PFSK-1 (cell line): Measurements from ENCODE around the gene RELT.

Experiments used
- FOXP2 ChIP-seq: optimal IDR thresholded peaks from 2 replicates; pipeline ENCODE3; 2011; ENCODE audit warnings: borderline replicate concordance, control low read depth, inconsistent platforms; ENCODE audit not compliant: insufficient read depth; ENCODE audit errors: extremely low read length, extremely low read depth
- POLR2AphosphoS5 ChIP-seq: IDR thresholded peaks from 2 replicates; pipeline ENCODE4 v1.6.1; 2012; ENCODE audit warnings: low read depth, mild to moderate bottlenecking, control low read depth, low read length, moderate library complexity
- SIN3A ChIP-seq: IDR thresholded peaks from 2 replicates; pipeline ENCODE4 v1.6.1; 2012; ENCODE audit warnings: mild to moderate bottlenecking, low read length, moderate library complexity, borderline replicate concordance; ENCODE audit not compliant: insufficient read depth
- TAF1 ChIP-seq: IDR thresholded peaks from 2 replicates; pipeline ENCODE4 v1.6.1; 2012; ENCODE audit warnings: low read length, control low read depth, borderline replicate concordance; ENCODE audit not compliant: insufficient read depth
- TF ChIP-seq, protein P1 (sequence below), 2 experiments: IDR thresholded peaks; 2 replicates each; pipeline versions ENCODE4 v1.6.1 to v1.8.0; 2011 to 2012; ENCODE audit warnings: low read depth in 2 of 2, low read length in 2 of 2, control low read depth in 1 of 2, inconsistent platforms in 1 of 2, mild to moderate bottlenecking in 1 of 2, moderate library complexity in 1 of 2; ENCODE audit not compliant: insufficient read depth in 1 of 2

The RELT gene

GRCh38 chr11:73439002-73439843 lies 63.0 kb downstream of the RELT start:
- TF ChIP-seq TAF1: no peak
- TF ChIP-seq POLR2AphosphoS5: no peak
- TF ChIP-seq FOXP2: no peak
- TF ChIP-seq SIN3A: no peak
- TF ChIP-seq, protein P1, sequence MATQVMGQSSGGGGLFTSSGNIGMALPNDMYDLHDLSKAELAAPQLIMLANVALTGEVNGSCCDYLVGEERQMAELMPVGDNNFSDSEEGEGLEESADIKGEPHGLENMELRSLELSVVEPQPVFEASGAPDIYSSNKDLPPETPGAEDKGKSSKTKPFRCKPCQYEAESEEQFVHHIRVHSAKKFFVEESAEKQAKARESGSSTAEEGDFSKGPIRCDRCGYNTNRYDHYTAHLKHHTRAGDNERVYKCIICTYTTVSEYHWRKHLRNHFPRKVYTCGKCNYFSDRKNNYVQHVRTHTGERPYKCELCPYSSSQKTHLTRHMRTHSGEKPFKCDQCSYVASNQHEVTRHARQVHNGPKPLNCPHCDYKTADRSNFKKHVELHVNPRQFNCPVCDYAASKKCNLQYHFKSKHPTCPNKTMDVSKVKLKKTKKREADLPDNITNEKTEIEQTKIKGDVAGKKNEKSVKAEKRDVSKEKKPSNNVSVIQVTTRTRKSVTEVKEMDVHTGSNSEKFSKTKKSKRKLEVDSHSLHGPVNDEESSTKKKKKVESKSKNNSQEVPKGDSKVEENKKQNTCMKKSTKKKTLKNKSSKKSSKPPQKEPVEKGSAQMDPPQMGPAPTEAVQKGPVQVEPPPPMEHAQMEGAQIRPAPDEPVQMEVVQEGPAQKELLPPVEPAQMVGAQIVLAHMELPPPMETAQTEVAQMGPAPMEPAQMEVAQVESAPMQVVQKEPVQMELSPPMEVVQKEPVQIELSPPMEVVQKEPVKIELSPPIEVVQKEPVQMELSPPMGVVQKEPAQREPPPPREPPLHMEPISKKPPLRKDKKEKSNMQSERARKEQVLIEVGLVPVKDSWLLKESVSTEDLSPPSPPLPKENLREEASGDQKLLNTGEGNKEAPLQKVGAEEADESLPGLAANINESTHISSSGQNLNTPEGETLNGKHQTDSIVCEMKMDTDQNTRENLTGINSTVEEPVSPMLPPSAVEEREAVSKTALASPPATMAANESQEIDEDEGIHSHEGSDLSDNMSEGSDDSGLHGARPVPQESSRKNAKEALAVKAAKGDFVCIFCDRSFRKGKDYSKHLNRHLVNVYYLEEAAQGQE (IDR thresholded peaks at IDR 0.05; ENCODE audit: insufficient read depth in 1 of 2, low read depth in 2 of 2, low read length in 2 of 2): no peak

- TF ChIP-seq, protein P1 (IDR thresholded peaks at IDR 0.05; ENCODE audit: insufficient read depth in 1 of 2, low read depth in 2 of 2, low read length in 2 of 2): no peak
- no peak for TF ChIP-seq FOXP2
These were observed 69.8 kb downstream of the RELT start for GRCh38 chr11:73445980-73446379.

GRCh38 chr11:73446766-73447165 lies 70.6 kb downstream of the RELT start:
- TF ChIP-seq SIN3A (no peak), POLR2AphosphoS5 (no peak), FOXP2 (no peak), TAF1 (no peak)
- TF ChIP-seq, protein P1 (IDR thresholded peaks at IDR 0.05; ENCODE audit: insufficient read depth in 1 of 2, low read depth in 2 of 2, low read length in 2 of 2): no peak
